Suppressor macrophage treated with lipopolysaccharide for 1 hour (primary cell): ENCODE measurements around the gene PRKCA.
"Not testable (repeated sequence)": the region's sequence is repeated elsewhere in the genome, so short reads cannot be mapped to it uniquely, and the experiment has no call there.

Experiments
- DNase-seq, 3 donors: peaks; one replicate each; pipeline ENCODE4 v3.0.0-alpha.2; 2020 to 2022

The PRKCA gene

GRCh38 chr17:66354981-66355380 lies 52.6 kb downstream of the PRKCA start:
- DNase-seq = no peak

DNA sequence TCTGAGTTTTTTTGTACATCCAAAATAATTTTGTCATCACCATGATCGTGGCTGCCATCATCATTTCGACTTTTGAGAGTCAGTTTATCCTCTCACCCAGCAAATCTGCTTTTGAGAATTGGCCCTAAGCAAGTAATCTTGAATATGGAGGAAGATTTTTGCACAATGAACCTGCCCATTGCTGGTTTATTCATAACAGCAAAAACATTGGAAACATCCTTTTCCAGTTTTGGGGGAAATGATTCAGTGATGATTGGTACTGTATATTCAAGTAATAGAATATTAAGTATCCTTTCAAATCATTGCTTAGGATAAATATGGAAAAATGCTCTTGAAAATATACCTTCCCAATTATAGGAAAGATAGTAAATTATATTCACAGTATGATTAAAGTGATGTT lies 53.1 kb downstream of the PRKCA start:
- DNase-seq = no peak

GRCh38 chr17:66357037-66357436 lies 54.6 kb downstream of the PRKCA start:
- DNase-seq = peak in 1 of 3 donors; percentile 7

DNA sequence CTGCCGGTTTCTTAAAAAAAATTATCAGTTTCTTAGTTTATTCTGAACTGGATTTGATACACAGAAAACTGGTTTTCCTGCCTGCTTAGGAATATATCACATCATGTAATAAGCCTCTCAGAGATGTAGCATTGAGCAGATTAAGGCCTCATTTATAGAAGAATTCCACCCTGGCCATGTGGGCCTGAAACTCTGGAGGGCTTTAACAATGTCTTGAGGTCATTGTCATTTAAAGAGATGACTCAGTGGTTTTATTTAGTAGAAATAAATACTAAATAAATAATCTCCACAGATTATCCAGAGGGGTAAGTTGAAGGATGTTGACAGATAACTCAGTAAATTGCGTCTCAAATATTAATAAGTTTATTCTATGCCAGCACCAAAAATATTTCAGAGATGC lies 56.9 kb downstream of the PRKCA start:
- no peak for DNase-seq

DNA sequence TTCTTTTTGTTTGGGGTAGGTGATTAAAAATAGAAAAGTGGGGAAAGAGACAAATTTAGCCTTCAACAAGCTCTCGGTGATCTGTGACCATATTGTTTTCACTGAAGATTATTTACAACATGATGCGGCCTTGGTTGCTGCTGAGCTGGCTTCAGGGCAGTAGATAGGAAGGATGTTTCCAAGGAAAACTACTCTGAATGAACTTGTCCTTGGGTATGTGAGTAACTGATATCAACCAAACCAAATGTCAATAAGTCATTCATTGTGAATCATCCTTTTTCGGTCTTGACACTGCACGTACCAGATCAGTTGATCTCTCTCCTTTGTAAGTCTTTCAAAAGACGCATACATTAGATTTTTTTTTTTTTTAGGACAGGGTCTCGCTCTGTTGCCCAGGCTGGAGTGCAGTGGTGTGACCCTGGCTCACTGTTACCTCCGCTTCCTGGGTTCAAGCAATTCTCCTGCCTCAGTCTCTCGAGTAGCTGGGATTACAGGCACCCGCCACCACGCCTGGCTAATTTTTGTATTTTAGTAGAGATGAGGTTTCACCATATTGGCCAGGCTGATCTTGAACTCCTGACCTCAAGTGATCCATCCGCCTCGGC lies 58.6 kb downstream of the PRKCA start:
- not testable (repeated sequence) for DNase-seq

- DNase-seq = peak in 1 of 3 donors; percentile 12
Observed at GRCh38 chr17:66364508-66364907, 62.1 kb downstream of the PRKCA start.

DNA sequence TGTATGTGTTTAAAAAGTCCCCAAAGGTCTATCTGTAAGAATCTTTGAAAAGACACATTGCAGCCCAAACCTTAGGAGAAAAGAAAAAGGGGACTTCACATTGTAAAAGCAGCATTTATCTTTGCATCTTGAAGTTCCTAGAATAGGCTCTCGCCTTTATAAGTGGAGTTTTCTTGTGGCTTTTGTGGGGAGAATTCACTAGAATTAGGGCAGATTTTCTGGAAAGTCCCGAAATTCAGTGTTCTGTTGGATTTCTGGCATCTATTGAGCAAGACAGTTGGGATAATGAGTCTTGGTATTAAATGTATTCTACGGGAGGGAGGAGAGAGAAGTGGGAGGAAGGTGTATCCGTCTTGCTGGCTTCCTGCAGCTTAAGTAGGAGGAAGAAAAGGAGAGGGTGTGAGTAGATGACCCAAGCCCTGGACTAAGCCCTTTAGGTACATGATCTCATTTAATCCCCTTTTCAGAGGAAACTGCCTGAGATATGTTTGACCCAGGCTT lies 62.6 kb downstream of the PRKCA start:
- DNase-seq = peak; percentile 34 to 57 (median 37)

- DNase-seq = no peak
Observed at GRCh38 chr17:66365903-66366302, 63.5 kb downstream of the PRKCA start.

DNA sequence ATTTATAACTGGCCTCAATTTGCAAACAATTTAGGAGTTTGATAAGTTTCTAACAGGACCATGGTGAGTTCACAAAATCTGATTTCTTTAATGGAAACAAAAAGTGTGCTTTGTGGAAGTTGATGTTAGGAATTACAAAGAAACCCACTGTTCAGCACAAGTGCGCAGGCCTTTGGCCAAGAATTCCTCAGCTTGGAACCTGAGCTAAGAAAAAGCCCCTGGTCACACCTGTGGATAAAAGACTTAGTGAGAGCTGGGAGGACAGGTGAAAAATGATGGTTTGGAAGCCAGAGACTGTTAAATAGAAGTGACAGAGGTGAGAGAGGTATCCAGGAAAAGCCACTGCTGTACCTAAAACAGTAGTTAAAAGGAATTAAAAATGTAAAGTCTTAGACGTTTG lies 64.7 kb downstream of the PRKCA start:
- DNase-seq = no peak

GRCh38 chr17:66369830-66370229 lies 67.4 kb downstream of the PRKCA start:
- DNase-seq = no peak

GRCh38 chr17:66371561-66371960 lies 69.1 kb downstream of the PRKCA start:
- DNase-seq = no peak

DNA sequence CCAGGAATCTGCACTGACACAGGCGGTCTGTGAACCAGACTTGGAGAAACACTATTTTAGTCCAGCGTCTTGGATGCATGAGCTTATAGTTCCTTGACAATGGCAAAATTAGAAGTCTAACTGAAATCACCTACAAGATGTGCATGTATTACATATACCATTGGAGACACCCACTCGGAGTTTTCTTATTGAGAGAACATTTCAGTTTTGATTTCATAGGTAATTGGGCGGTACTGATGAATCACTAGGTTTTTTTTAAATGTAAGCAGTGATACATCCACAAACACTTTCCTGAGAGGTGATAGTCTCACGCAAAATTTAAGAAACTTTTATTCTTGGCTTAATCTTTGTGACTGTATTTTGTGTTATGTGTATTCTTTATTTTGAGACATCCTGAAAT lies 69.8 kb downstream of the PRKCA start:
- no peak for DNase-seq

GRCh38 chr17:66373079-66373478 lies 70.7 kb downstream of the PRKCA start:
- DNase-seq = no peak

GRCh38 chr17:66373944-66374817 lies 71.8 kb downstream of the PRKCA start:
- no peak for DNase-seq

GRCh38 chr17:66375121-66375520 lies 72.7 kb downstream of the PRKCA start:
- no peak for DNase-seq

DNA sequence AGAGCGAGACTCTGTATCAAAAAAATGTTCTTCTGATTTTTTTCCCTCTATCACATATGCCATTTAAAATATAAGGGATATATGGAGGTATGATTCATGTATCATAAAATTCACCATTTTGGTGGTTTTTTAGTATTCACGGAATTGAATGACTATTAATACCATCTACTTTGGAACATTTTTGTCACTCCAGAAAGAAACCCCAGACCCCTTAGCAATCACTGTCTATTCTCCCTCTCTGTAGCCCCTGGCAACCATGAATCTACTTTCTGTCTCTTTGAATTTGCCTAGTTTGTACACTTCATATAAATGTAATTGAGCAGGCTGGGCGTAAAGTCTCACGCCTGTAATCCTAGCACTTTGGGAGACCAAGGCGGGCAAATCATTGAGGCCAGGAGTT lies 75.9 kb downstream of the PRKCA start:
- no peak for DNase-seq

DNA sequence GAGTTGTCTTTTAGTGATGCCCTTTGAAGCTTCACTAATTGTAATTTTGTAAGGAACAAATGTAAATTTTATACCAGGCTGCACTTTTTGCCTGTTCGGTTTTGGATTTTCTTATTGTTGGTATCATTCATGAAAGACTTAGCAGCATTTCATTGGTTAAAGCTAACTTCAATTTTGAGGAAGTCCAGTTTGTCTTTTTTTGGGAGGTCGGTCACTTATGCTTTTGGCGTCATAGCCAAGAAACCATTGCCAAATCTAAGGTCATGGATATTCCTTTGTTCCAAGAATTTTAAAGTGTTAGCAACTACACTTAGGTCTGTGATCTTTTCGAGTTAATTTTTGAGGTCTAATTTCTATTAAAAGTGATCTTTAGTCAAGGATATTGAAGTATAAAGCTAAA lies 77.1 kb downstream of the PRKCA start:
- peak in 2 of 3 donors; percentile 7 to 29 for DNase-seq

DNA sequence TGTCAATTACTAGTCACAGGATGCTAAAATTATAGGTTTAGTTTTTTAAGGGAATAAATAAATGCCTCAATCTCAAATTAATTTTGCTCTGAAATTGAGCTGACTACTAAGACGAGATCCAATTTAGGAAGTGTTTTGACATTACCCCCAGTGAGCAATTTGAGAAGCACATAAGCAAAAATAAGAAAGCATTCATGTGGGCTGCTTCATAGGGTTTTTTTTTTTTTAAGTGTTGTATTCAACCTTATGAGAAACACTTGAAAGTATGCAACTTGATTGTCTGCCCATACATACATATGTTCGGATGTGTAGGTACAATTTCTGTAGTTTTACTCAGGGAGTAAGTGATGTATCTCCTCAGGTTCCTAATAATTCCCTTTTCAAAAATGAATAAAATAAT lies 77.6 kb downstream of the PRKCA start:
- peak in 2 of 3 donors; percentile 25 to 34 for DNase-seq

DNA sequence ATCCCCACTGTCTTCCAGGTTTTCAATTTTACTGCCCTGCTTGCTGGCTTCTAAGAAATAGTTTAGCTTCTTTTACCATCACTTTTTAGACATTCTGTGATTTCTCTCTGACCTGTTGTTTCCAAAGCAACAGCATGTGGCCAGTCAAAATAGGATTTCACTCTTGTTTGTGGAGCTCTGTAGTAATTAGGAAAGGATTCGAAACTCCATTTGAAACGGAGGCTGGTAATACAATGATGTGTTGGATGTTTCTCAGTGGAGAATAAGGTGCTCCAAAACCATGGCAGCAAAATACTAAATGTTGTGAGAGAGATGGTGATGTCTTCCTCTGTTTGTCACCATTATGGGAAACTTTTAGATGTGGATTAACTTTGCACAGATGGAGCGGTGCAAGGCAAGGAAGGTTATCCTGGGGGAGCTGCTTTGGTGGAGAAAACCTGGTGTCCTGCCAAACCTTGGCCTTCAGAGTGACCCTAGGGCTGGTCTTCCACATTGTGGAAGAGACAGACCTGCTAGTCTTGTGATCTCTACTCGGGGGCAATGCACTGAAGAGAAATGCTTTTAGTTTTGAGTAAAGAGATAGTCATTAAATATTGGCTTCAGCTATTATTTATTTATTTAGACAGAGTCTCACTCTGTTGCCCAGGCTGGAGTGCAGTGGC lies 79.4 kb downstream of the PRKCA start:
- DNase-seq = no peak

DNA sequence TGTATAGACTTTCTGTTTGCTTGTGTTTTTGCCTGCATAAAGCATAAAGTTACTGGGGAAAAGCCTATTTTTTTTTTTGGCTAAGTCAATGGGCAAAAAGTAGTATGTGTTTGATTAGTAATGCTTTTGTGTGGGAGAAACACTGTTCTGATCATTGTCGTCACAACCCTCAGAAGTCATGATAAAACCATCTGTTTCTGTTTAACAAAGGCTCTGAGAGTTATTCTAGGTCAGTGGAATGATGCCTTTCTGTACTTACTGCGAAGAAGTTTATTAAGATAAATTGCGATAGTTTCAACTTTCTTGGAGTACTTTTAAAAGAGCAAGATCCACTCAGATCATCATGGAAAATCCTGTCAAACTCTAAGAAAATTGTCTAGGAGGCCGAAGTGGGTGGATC lies 80.9 kb downstream of the PRKCA start:
- DNase-seq = no peak

GRCh38 chr17:66386498-66387351 lies 84.3 kb downstream of the PRKCA start:
- DNase-seq = peak in 1 of 3 donors; percentile 35

- no peak for DNase-seq
Observed at GRCh38 chr17:66387392-66387981, 85.1 kb downstream of the PRKCA start.
